ENCODE measurements around the gene C14orf132.

C14orf132 gene

GRCh38 chr14:96096639-96097610, 57.8 kb downstream of the C14orf132 start:
- DNase-seq (ENCODE audit: low read depth) = no peak
- H3K4me3 ChIP-seq (ENCODE audit: control insufficient read depth, low read depth, low read length) = no peak overlapping the region
- TF ChIP-seq, protein P1, sequence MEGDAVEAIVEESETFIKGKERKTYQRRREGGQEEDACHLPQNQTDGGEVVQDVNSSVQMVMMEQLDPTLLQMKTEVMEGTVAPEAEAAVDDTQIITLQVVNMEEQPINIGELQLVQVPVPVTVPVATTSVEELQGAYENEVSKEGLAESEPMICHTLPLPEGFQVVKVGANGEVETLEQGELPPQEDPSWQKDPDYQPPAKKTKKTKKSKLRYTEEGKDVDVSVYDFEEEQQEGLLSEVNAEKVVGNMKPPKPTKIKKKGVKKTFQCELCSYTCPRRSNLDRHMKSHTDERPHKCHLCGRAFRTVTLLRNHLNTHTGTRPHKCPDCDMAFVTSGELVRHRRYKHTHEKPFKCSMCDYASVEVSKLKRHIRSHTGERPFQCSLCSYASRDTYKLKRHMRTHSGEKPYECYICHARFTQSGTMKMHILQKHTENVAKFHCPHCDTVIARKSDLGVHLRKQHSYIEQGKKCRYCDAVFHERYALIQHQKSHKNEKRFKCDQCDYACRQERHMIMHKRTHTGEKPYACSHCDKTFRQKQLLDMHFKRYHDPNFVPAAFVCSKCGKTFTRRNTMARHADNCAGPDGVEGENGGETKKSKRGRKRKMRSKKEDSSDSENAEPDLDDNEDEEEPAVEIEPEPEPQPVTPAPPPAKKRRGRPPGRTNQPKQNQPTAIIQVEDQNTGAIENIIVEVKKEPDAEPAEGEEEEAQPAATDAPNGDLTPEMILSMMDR (conservative IDR thresholded peaks at IDR 0.05; ENCODE audit: control insufficient read depth, insufficient read depth, low read depth, low read length) = no peak

- TF ChIP-seq, protein P1 (conservative IDR thresholded peaks at IDR 0.05; ENCODE audit: control insufficient read depth, insufficient read depth, low read depth, low read length) = no peak
- H3K4me3 ChIP-seq (ENCODE audit: control insufficient read depth, low read depth, low read length) = no peak overlapping the region
- DNase-seq (ENCODE audit: low read depth) = no peak
Observed at GRCh38 chr14:96097752-96098151, 58.6 kb downstream of the C14orf132 start.

DNA sequence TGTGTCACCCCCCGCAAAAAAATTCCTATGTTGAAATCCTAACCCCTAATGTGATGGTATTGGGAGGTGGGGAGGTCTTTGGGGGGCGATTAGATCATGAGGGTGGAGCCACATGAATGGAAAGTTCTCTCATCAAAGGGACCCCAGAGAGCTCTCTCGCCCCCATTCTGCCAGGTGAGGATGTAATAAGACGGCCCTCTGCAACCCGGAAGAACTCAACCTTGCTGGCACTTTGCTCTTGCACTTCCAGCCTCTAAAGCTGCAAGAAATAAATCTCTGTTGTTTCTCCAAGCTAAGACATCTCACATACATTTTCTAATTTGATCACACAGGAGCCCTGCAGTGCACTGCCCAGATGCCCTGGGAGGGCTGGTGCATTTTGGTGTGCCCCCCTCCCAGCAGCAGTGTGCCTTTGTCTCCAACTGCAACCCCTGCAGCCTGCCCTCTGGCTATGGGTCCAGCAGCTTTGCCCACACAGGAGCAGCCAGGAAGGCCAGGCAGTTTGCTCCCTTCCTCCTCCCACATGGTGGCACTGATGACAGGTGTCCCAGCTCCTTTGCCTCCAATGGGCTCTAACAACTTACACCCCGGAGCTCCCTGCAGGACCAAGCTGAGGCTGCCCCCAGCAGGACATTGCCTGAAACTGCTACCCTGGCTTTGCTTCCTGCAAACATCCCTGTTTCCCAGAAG, 59.3 kb downstream of the C14orf132 start:
- peak; percentile 74 for DNase-seq (ENCODE audit: low read depth)
- TF ChIP-seq, protein P1 (conservative IDR thresholded peaks at IDR 0.05; ENCODE audit: control insufficient read depth, insufficient read depth, low read depth, low read length) = peak; percentile 96

GRCh38 chr14:96098999-96099335, 59.8 kb downstream of the C14orf132 start:
- TF ChIP-seq, protein P1 (conservative IDR thresholded peaks at IDR 0.05; ENCODE audit: control insufficient read depth, insufficient read depth, low read depth, low read length) = no peak
- H3K4me3 ChIP-seq (ENCODE audit: control insufficient read depth, low read depth, low read length) = no peak overlapping the region
- no peak for DNase-seq (ENCODE audit: low read depth)

More for the DNA sequence above, 59.3 kb downstream of the C14orf132 start:
- H3K4me3 ChIP-seq (ENCODE audit: control insufficient read depth, low read depth, low read length) = no peak overlapping the region

GRCh38 chr14:96100161-96101064, 61.3 kb downstream of the C14orf132 start:
- DNase-seq (ENCODE audit: low read depth) = peak; percentile 83
- TF ChIP-seq, protein P1 (conservative IDR thresholded peaks at IDR 0.05; ENCODE audit: control insufficient read depth, insufficient read depth, low read depth, low read length) = peak; percentile 98
- no peak overlapping the region for H3K4me3 ChIP-seq (ENCODE audit: control insufficient read depth, low read depth, low read length)

All from fibroblast of mammary gland (primary cell).